HEK293 (cell line): Measurements from ENCODE around the gene AKR7A2.

ENCODE experiments used
- CTCF ChIA-PET: fragments of 350-600 bp; formaldehyde crosslinking; extraction: SDS; loops from one replicate; lab custom pipeline; 2021; ENCODE audit warnings: antibody characterized with exemption; lab: Yijun Ruan, JAX
- POLR2A ChIA-PET: fragments of 300-600 bp; formaldehyde crosslinking; extraction: SDS; loops from one replicate; lab custom pipeline; 2020; ENCODE audit warnings: antibody characterized with exemption, inconsistent platforms; lab: Yijun Ruan, JAX
- H3K27ac ChIP-seq: fragments of 200-500 bp; sonication (Bioruptor generic); 2 replicates; pipeline ENCODE4 v1.5.1; 2014; ENCODE audit warnings: low read depth, low read length, control low read depth, inconsistent platforms; ENCODE audit errors: extremely low read depth
- H3K36me3 ChIP-seq, 2 experiments: fragments of 200-500 bp in 1 of 2; sonication (Bioruptor generic) in 1 of 2; 1 replicate in 1 of 2; 2 replicates in 1 of 2; pipeline ENCODE4 v1.5.1; 2014 to 2017; ENCODE audit warnings: inconsistent platforms in 2 of 2, low read length in 2 of 2; ENCODE audit not compliant: control insufficient read depth in 2 of 2, insufficient read depth in 1 of 2
- H3K4me1 ChIP-seq: fragments of 200-500 bp; sonication (Bioruptor generic); 2 replicates; pipeline ENCODE4 v1.5.1; 2014; ENCODE audit warnings: mild to moderate bottlenecking, low read length, inconsistent platforms; ENCODE audit not compliant: control insufficient read depth, insufficient read depth
- H3K4me3 ChIP-seq: 2 replicates; pipeline ENCODE4 v1.5.1; 2011; ENCODE audit warnings: low read depth, mild to moderate bottlenecking, control low read depth, low read length, moderate library complexity
- H3K9me3 ChIP-seq: fragments of 200-500 bp; sonication (Bioruptor generic); 2 replicates; pipeline ENCODE4 v1.5.1; 2014; ENCODE audit warnings: low read depth, low read length, inconsistent platforms; ENCODE audit not compliant: control insufficient read depth, insufficient read depth
- GLIS2 ChIP-seq: fragments of 450-650 bp; formaldehyde crosslinking; IDR thresholded peaks from 2 replicates; pipeline ENCODE4 v1.5.1; 2016; ENCODE audit warnings: missing biosample characterization, missing genetic modification characterization
- HOXC10 ChIP-seq: sonication (generic); formaldehyde crosslinking; IDR thresholded peaks from 2 replicates; pipeline ENCODE4 v1.8.1; 2023; ENCODE audit warnings: mild to moderate bottlenecking, missing genetic modification reagents
- REST ChIP-seq: fragments of 450-650 bp; formaldehyde crosslinking; IDR thresholded peaks from 2 replicates; pipeline ENCODE4 v1.5.1; 2016; ENCODE audit warnings: missing biosample characterization, missing genetic modification characterization
- ZBTB17 ChIP-seq: fragments of 450-650 bp; formaldehyde crosslinking; IDR thresholded peaks from 2 replicates; pipeline ENCODE4 v1.5.1; 2016; ENCODE audit warnings: missing biosample characterization, missing genetic modification characterization
- ZNF121 ChIP-seq: fragments of 450-650 bp; formaldehyde crosslinking; IDR thresholded peaks from 2 replicates; pipeline ENCODE4 v1.5.1; 2016; ENCODE audit warnings: missing biosample characterization, missing genetic modification characterization
- ZNF302 ChIP-seq: fragments of 450-650 bp; formaldehyde crosslinking; IDR thresholded peaks from 2 replicates; pipeline ENCODE4 v1.5.1; 2016; ENCODE audit warnings: missing biosample characterization, missing genetic modification characterization, low read depth
- ZNF324 ChIP-seq: fragments of 450-650 bp; formaldehyde crosslinking; IDR thresholded peaks from 2 replicates; pipeline ENCODE4 v1.5.1; 2016; ENCODE audit warnings: missing biosample characterization, missing genetic modification characterization
- ZNF362 ChIP-seq: fragments of 450-650 bp; formaldehyde crosslinking; IDR thresholded peaks from 2 replicates; pipeline ENCODE4 v1.5.1; 2016; ENCODE audit warnings: missing biosample characterization, missing genetic modification characterization
- ZNF513 ChIP-seq: fragments of 450-650 bp; IDR thresholded peaks from 2 replicates; pipeline ENCODE4 v1.5.1; 2018; ENCODE audit warnings: missing biosample characterization, missing genetic modification characterization
- ZNF580 ChIP-seq: fragments of 450-650 bp; formaldehyde crosslinking; IDR thresholded peaks from 2 replicates; pipeline ENCODE4 v1.5.1; 2016; ENCODE audit warnings: missing biosample characterization, missing genetic modification characterization
- ZNF621 ChIP-seq: fragments of 450-650 bp; formaldehyde crosslinking; IDR thresholded peaks from 2 replicates; pipeline ENCODE4 v1.5.1; 2017; ENCODE audit warnings: missing biosample characterization, missing genetic modification characterization
- ZNF664 ChIP-seq: fragments of 450-650 bp; formaldehyde crosslinking; IDR thresholded peaks from 2 replicates; pipeline ENCODE4 v1.5.1; 2016; ENCODE audit warnings: missing biosample characterization, missing genetic modification characterization
- ZNF692 ChIP-seq: fragments of 450-650 bp; formaldehyde crosslinking; IDR thresholded peaks from 2 replicates; pipeline ENCODE4 v1.5.1; 2016; ENCODE audit warnings: missing biosample characterization, missing genetic modification characterization
- ZNF768 ChIP-seq: fragments of 450-650 bp; formaldehyde crosslinking; IDR thresholded peaks from 2 replicates; pipeline ENCODE4 v1.5.1; 2018; ENCODE audit warnings: missing biosample characterization, mild to moderate bottlenecking, missing genetic modification characterization
- ZNF792 ChIP-seq: fragments of 450-650 bp; formaldehyde crosslinking; IDR thresholded peaks from 2 replicates; pipeline ENCODE4 v1.5.1; 2016; ENCODE audit warnings: missing biosample characterization, missing genetic modification characterization
- ZNF843 ChIP-seq: fragments of 450-650 bp; formaldehyde crosslinking; IDR thresholded peaks from 2 replicates; pipeline ENCODE4 v1.5.1; 2016; ENCODE audit warnings: missing biosample characterization, missing genetic modification characterization
- ZSCAN30 ChIP-seq: fragments of 450-650 bp; IDR thresholded peaks from 2 replicates; pipeline ENCODE4 v1.5.1; 2018; ENCODE audit warnings: missing biosample characterization, mild to moderate bottlenecking, missing genetic modification characterization, moderate library complexity
- ZSCAN4 ChIP-seq: fragments of 450-650 bp; formaldehyde crosslinking; IDR thresholded peaks from 2 replicates; pipeline ENCODE4 v1.5.1; 2017; ENCODE audit warnings: missing biosample characterization, missing genetic modification characterization

AKR7A2 gene

GRCh38 chr1:19344372-19344810, 32.4 kb upstream of the AKR7A2 start (continued):
- TF ChIP-seq ZBTB17 (tag by site-specific recombination): peak; percentile 56

GRCh38 chr1:19343617-19344350, 31.8 kb upstream of the AKR7A2 start:
- ChIA-PET POLR2A (no interaction called here), CTCF (interaction anchor here (0.6 to 3.7 kb wide), 12 partner anchors 10 to 715 kb away, joined by 3 to 19 read pairs (median 4); no protein-coding TSS in a partner anchor)
- no peak overlapping the region for H3K4me3 ChIP-seq
- no peak overlapping the region for H3K27ac ChIP-seq
- peaks cover 0 to 75% of the 10 kb centered on the region in 2 experiments; a peak in 2 of 3 replicates for H3K36me3 ChIP-seq
- no peaks in the 10 kb centered on the region for H3K9me3 ChIP-seq
- H3K4me1 ChIP-seq: no peaks in the 10 kb centered on the region
- no peak for TF ChIP-seq ZNF580
- TF ChIP-seq ZNF362: no peak
- no peak for TF ChIP-seq ZNF621 (tag by site-specific recombination)
- TF ChIP-seq ZNF843: no peak
- no peak for TF ChIP-seq ZNF768 (tag by site-specific recombination)
- no peak for TF ChIP-seq ZSCAN4 (tag by site-specific recombination)
- no peak for TF ChIP-seq ZNF302
- no peak for TF ChIP-seq ZSCAN30
- TF ChIP-seq ZNF664 (tag by site-specific recombination): no peak
- TF ChIP-seq ZNF121 (tag by site-specific recombination): no peak
- TF ChIP-seq ZNF792 (tag by site-specific recombination): no peak
- no peak for TF ChIP-seq REST (tag by site-specific recombination)
- no peak for TF ChIP-seq ZNF692 (tag by site-specific recombination)
- TF ChIP-seq HOXC10 (CRISPR knock-in tag): no peak
- TF ChIP-seq ZNF513 (tag by site-specific recombination): no peak
- TF ChIP-seq ZNF324 (tag by site-specific recombination): no peak
- no peak for TF ChIP-seq GLIS2 (tag by site-specific recombination)
